GM11168 (cell line): ENCODE measurements around the gene WWC2.

Experiments used
- in situ Hi-C: fragments of 300-500 bp; cut with MboI; formaldehyde crosslinking; loops from one replicate; pipeline ENCODE4 v1.12.0; 2022; ENCODE audit warnings: low sequenced_read_pairs; ENCODE audit not compliant: unreplicated experiment

The WWC2 gene

DNA sequence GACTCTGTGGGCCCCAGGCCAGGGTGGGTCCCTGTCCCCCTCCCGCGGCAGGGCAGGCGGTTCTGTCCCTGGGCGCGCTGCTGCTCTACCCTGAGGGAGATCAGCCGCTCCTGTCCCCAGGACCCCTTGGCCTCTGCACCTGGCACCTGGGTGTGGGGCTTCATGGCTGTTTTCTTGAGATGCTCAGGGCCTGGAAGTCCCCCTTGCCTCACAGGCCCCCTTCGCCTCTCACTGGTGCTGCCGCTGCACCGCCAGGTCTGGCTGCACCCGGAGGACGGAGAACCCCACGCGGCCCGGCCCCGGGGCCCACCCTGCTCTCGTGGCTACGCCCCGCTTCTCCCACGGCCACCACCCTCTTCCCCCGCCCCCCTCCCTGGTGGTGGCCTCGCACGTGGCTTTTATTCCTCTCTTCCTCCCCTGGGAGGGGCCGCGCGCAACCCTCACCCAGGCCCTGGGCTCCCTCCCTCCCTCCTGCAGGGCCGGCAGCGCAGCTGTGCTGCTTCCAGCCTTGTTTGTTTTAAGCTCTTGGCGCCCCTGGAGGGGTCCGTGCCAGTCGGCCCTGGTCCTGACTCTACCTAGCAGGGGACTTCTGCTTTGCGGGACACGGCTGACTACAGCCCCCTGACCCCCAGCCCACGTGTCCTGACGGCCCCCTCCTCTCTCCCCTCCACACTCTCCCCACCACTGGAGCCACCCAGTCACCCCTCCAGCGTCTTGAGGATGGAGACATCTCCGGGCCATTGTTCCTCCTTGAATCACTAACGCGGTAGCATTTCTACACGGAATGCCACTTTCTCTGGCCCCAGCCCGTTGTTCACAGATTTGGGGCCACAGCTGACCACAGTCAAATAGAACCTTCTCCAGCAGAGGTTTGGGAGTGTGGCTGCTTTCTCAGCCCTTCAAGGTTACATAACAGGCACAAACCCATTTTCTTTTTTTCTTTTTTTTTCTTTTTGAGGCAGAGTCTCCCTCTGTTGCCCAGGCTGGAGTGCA is 243.8 kb downstream of the WWC2 start:
- in situ Hi-C loops, result no loop called here

DNA sequence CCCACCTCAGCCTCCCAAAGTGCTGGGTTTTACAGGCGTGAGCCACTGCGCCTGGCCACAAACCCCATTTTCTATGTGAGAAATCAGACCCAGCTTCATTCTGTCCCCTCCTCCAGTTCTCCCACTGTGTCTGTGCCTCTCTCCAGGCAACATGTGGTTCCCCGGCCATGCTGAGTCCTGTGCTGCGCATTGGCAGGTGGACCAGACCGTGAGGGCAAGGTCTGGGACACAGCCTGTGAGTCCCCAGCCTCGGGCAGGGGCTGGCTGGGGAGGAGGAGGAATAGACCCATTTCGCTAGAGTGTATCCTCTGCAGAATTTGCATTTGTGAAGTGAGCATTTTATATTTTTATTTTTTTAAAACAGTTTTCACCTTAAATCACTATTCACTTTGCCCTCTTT is 244.7 kb downstream of the WWC2 start:
- in situ Hi-C loops, result no loop called here

DNA sequence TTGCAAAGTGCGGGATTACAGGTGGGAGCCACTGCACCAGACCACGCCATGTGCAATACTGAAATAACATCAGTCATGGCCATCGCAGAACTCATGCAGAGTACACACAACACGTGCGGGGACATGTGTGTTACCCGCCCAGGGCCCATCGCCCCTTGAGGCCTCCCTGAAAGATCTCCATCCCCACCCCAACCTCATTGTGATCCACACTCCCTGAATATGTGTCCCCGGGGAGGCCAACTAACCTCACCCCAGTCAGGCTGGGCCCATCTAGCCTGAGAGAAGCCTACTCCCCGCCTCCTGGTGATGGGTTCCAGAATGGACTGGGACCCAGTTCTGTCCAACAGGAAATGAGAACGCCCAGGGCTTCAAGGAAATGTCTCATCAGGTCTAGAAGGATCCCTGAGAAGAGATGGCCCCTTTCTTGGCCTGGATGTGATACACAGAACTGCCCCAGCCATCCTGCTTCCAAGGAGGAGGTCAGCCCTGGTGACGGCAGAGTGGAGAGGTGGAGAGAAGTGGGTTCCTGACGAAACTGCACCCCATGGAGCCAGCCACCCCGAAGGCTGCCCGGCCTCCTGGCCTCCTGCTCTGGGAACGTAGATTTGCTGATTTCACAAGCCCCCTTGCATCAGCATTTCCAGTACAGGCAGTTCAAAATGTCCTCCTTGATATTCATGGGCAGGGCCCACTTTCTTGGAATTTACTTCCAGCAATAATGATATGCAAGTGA is 245.6 kb downstream of the WWC2 start:
- in situ Hi-C loops, result no loop called here

DNA sequence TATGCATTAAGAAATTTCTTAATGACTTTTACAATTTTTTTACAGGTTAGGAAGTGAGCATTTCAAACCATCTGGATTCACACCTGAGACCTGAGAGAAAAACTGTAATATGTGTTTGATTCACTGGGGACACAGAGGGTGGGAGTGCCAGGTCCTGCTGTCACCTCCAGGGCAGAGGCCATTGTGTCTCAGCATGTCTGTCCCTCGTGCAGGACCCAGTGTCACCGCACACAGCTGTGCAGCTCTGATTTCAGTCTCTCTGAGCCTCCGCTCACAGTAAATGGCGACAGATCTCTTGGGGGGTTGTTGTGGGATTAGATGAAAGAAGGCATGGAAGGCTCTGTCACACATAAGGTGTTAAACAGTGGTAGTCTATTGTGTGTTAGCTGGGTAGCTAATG is 246.2 kb downstream of the WWC2 start:
- in situ Hi-C loops, result no loop called here

DNA sequence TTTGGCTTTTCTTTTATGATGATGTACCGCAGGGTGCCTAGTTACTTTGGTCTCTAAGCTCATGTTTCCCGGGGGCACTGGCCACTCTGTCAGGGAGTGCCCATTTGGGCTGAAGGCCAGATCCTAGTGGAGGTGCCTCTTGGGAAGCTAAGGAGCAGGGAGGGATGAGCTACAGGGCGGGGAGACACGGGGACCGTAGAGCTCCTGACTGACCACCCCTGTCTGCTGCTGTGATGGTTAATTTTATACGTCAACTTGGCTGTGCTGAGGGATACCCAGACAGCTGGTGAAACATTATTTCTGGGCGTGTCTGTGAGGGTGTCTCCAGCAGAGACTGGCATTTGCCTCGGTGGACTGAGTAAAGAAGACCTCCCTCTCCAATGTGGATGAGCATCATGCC is 248.1 kb downstream of the WWC2 start:
- in situ Hi-C loops, result no loop called here

DNA sequence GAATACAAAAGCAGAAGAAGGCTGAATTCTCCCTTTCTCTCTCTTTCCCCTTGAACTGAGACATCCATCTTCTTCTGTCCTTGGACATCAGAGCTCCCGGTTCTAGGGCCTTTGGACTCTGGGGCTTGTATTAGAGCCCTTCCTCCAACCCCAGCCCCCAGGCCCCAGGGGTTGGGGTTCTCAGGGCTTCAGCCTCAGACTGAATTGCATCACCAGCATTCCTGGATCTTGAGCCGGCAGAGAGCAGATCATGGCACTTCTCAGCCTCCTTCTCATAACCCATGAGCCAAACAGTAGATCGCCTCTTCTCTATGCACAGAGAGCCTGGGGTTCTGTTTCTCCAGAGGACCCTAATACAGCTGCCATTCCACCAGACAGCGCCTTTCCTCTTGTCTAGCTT is 248.5 kb downstream of the WWC2 start:
- in situ Hi-C loops, result no loop called here

DNA sequence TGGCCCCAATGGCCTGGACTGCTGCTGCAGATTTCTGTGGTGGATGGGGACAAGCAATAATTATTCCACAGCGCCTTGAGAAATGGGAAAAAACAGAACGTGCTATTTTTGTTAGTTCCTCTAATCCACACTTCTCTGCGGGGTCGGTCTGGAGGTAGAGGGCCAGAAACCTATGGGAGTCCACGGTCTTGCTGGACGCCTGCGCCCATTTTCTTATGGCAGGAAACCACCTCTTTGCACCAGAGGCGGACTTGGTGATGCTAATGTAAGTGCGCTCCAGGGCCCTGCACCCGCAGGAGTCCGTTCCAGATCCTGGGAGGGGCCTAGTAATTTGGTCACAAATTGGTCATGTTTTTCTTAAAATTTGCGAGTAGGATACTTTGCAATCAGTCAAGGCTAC is 249.1 kb downstream of the WWC2 start:
- in situ Hi-C loops, result no loop called here

DNA sequence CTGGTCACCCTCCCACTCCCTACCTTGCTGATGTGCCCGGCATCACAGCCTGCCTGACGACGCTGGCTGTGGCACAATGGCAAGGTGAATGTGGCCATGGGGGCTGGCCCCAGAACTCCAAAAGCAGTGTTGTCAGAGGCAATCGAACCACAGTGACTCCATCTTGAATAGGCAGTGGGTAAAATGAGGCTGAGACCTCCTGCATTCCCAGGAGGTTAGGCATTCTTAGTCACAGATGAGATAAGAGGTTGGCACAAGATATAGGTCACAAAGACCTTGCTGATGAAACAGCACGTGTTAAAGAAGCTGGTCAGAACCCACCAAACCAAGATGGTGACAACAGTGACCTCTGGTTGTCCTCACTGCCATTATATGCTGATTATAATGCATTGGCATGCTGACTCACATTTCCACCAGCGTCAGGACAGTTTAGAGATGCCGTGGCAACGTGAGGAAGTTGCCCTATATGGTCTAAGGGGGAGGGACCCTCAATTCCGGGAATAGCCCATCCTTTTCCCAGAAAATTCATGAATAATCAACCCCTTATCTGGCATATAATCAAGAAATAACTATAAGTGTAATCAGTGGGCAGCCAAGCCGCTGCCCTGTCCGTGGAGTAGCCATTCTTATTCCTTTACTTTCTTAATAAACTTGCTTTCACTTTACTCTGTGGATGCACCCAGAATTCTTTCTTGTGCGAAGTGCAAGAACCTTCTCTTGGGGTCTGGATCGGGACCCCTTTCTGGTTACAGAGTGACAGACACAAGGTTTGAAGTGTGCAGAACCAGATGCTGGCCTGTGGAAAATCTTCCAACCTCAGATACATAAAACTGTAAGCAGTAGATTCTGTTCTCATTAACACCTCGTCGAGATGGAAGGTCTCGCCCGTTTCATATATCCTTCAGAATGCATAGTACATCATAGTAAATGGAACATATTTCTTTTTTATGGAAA is 249.9 kb downstream of the WWC2 start:
- in situ Hi-C loops, result no loop called here

DNA sequence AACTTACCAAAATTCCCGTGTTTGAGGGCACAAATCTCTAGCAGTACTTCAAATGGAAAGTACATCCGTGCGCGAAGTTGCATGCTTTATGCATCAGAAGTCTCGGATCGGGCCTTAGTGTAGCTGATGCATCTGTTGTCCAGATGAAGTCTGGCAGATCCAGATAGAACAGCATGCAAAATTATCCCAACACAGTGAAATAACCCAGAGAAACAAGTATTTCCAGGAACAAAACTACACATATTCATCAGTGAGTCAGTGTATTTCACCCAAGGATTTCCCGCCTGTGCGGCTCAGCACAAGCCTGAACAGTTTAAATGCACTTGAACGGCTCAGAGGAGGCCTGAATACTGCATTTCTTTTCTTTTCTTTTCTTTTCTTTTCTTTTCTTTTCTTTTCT is 250.6 kb downstream of the WWC2 start:
- in situ Hi-C loops, result no loop called here

DNA sequence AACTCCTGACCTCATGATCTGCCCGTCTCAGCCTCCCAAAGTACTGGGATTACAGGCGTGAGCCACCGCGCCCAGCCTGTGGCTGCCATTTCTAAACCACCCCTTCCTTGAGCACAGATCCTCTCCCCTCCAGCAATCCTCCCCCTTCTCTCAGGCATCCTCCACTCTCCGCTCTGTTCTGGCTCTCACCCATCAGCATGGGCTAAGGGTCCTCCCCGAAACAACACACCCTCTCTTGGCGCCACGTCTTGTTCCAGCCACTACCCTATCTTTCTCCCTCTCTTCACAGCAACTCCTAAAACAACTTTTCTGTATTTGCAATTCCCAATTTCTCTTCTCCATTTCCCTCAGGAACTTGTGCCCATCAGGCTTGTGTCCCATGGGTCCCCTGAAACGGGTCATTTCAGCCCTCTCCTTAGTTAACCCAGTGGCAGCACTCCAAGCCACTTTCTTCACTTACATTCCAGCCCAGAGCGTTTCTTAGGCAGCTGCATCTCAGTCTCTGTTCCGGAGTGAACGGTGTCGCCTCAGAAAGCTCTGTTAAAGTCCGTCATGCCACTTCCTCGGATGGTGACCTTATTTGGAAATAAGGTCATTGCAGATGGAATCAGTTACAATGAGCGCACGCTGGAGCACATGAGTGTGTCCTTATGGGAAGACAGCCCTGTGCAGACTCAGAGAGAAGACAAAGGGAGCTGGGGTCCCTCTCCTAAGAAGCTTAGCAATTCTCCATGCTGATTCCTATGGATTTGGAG is 251.4 kb downstream of the WWC2 start:
- in situ Hi-C loops, result no loop called here

DNA sequence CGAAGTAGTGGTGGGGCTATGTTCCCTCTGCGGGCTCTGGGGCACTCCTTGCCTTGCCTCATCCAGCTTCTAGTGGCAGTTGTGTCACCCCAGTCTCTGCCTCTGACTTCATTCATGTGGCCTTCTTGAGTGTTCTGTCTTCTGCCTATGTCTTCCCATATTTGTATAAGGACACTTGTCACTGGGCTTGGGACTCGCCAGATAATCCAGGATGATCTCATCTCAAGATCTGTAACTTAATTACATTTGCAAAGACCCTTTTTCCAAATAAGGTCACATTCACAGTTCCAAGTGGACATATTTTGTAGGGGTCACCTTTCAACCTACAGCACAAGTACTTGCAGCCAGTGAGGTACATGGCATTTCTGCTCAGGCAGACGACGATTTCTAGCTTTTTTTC is 253.5 kb downstream of the WWC2 start:
- in situ Hi-C loops, result no loop called here

DNA sequence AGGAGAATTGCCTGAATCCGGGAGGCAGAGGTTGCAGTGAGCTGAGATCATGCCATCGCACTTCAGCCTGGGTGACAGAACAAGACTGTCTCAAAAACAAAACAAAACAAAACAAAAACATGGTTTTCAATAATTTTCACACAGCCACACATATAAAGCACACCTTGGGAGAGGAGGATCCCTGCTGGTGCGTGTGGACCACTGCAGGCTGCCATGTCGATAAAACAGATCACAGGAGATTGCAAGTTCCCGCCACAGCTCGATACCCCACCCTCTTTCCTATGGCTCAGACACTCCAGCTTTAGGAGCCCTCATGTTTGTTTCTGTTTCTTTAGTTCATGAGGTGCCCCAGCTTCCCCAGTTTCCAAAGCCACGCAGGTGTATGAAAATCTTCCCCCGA is 254.5 kb downstream of the WWC2 start:
- in situ Hi-C loops, result no loop called here

DNA sequence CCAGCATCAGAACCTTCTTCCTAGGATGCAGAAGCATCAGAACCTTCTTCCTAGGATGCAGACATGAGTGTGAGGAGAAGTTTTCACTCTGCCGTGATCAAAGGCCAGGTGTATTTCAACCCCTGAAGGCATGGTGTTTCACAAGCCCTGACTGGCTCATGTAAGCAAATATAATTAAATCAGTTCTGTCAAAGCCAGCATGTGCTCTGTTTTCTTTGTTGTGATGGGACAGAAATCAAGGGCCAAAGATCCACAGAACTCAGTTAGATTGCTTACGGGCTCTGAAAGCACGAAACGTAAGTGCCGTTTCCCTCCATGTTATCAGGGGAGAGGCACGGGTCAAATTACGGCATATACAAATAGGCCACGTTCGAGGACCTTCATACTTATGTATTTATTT is 255.2 kb downstream of the WWC2 start:
- in situ Hi-C loops, result no loop called here

DNA sequence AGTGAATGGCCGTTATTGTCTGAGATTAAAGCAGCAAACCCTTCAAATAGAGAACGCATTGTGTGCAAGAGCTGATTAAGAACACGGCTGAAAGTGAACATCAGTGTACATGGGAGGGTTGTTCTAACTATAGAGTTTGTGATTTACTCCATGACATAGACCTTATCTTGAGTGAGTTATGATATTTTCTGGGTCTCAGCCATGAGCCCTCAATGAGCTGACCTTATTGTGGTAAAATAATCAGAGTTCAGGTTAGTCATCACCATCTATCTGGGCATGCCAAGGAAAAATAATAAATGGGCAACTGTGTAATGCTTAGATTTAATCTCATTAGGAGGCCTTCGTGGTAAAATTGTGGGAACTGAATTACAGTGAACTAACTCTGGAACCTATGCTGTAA is 256.3 kb downstream of the WWC2 start:
- in situ Hi-C loops, result no loop called here

DNA sequence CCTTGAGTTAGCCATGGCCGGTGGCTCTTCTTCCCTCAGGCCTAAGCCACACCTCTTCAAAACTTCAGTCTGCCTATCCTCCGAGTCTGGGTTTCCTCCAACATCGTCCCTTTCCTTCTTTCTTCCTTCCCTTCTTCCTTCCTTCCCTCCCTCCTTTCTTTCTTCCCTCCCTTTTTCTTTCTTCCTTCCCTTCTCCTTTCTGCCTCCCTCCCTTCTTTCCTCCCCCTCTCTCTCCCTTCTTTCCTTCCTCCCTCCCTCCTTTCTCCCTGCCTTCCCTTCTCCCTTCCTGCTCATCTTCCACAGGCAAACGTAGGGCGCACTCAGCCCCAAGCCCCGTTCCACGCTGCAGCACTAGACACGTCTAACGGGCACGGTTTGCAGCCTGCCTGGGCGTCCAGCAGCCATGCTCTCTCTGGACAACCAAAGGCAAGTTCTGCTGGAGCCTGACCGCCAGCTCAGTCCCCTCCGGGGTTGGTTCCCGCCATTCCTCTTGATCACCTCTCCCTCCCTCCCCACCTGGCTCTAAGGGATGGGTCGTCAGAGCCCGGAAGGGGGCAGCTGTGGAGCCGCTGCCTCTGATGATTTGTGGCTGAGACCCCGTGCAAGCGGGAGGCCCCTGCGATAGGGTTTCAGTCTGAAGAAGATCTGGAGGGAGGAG is 257.2 kb downstream of the WWC2 start:
- in situ Hi-C loops, result no loop called here

DNA sequence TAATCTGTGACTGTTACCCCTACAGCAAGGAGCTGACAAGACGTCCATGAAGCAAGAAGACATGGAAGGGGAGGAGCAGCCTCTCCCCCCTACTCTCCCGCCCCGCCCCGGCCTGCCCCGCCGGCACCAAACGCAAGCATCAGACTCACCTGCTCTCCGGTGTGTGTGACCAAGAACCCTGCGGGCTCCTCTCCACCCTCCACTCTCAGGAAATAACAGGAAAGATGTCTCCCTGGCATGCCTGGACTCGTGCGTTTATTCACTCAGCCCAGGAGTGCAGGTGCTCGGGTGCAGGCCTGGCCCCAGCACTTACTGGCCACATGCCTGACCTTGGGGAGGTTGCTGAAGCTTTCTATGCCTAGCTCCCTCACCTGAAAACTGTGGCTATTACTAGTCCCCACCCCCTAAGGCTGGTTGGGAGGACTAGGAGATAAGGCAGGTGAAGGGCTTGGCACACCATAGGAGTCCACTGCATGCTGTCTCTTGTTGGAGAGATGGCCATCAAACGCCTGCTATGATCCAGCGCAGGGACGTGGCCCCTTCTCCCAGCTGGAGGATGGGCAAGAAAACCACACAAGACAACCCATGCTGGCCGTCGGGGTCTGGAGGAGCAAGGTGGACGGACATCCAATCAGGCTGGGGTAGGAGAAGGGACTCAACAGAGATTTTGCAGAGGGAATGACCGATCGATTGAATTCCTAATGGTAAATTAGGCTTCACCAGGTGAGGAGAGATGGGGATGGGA is 258.0 kb downstream of the WWC2 start:
- in situ Hi-C loops, result no loop called here

DNA sequence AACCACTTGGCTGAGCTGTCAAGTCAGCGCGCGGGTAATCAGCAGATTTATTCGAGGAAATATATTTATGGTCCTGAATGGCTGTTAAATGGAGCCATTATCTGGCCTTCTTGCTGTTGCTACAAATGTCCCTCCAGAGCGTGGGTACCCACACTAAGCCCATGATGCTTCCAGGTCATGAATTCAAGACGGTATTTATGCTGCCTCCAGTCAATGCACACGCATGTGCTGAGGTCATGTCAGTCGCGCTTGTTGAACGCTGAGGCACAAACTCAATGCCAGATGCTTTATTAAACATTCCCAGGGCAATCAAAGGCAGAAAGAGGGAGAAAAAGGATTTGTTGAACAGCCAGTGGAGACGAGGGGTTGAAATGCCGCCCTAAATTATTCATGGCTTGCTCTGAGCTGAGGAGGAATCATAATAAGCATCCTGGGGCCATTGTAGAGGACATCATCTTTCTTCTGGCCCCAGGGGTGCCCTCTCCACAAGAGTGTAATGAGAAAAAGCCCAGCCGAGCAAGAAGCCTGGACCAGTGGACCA is 259.2 kb downstream of the WWC2 start:
- in situ Hi-C loops, result no loop called here

DNA sequence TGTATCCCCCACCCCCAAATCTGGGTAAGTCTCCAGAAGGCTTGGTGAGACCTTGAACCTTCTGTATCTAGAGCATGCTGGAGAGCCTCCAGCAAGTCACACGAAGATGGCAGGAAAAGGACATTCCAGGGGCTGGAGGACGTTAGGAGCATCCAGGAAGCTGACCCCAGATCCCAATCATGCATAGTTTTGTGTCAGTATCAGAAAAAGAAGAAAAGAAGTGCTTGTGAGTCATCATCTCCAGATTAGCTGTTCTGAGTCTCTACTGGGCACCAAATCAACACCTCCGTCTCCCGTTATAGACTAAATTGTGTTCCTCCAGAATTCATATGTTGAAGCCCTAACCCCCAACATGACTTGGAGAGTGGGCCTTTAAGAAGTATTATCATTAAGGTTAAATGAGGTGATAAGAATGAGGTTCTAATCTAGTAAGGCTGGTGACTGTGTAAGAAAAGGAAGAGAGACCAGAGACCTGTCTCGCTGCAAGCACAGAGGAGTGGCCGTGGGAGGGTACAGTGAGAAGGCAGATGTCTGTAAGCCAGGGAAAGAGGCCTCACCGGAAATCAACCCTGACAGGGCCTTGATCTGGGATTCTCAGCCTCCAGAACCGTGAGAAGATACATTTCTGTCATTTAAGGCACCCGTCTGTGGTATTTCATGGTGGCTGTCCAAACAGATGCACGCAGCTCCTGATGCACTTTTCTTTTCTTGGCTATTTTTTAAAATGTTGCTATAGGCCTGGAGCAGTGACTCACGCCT is 261.3 kb downstream of the WWC2 start:
- in situ Hi-C loops, result no loop called here
